ENCODE data around the gene TCN2.

The TCN2 gene

GRCh38 chr22:30573594-30574094, 33.3 kb upstream of the TCN2 start:
- no peak for DNase-seq (ENCODE audit: low read depth in 1 of 2, low spot score in 1 of 2)
- no peaks in the 10 kb centered on the region for H3K27me3 ChIP-seq (ENCODE audit: insufficient read depth, poor library complexity, severe bottlenecking)
- H3K4me3 ChIP-seq (replicated peaks; ENCODE audit: insufficient read depth, low read length), result no peak overlapping the region
- H3K27ac ChIP-seq (replicated peaks), result no peak overlapping the region
- TF ChIP-seq, protein P1, sequence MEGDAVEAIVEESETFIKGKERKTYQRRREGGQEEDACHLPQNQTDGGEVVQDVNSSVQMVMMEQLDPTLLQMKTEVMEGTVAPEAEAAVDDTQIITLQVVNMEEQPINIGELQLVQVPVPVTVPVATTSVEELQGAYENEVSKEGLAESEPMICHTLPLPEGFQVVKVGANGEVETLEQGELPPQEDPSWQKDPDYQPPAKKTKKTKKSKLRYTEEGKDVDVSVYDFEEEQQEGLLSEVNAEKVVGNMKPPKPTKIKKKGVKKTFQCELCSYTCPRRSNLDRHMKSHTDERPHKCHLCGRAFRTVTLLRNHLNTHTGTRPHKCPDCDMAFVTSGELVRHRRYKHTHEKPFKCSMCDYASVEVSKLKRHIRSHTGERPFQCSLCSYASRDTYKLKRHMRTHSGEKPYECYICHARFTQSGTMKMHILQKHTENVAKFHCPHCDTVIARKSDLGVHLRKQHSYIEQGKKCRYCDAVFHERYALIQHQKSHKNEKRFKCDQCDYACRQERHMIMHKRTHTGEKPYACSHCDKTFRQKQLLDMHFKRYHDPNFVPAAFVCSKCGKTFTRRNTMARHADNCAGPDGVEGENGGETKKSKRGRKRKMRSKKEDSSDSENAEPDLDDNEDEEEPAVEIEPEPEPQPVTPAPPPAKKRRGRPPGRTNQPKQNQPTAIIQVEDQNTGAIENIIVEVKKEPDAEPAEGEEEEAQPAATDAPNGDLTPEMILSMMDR (IDR thresholded peaks at IDR 0.05; ENCODE audit: insufficient read depth, low read length), result no peak
- TF ChIP-seq POLR2AphosphoS5 (IDR thresholded peaks at IDR 0.05; ENCODE audit: low read depth) (no peak), GABPA (IDR thresholded peaks at IDR 0.05; ENCODE audit: low read depth) (no peak), SPI1 (IDR thresholded peaks at IDR 0.05; ENCODE audit: borderline replicate concordance, low read depth) (no peak)
- TF ChIP-seq, protein P2, sequence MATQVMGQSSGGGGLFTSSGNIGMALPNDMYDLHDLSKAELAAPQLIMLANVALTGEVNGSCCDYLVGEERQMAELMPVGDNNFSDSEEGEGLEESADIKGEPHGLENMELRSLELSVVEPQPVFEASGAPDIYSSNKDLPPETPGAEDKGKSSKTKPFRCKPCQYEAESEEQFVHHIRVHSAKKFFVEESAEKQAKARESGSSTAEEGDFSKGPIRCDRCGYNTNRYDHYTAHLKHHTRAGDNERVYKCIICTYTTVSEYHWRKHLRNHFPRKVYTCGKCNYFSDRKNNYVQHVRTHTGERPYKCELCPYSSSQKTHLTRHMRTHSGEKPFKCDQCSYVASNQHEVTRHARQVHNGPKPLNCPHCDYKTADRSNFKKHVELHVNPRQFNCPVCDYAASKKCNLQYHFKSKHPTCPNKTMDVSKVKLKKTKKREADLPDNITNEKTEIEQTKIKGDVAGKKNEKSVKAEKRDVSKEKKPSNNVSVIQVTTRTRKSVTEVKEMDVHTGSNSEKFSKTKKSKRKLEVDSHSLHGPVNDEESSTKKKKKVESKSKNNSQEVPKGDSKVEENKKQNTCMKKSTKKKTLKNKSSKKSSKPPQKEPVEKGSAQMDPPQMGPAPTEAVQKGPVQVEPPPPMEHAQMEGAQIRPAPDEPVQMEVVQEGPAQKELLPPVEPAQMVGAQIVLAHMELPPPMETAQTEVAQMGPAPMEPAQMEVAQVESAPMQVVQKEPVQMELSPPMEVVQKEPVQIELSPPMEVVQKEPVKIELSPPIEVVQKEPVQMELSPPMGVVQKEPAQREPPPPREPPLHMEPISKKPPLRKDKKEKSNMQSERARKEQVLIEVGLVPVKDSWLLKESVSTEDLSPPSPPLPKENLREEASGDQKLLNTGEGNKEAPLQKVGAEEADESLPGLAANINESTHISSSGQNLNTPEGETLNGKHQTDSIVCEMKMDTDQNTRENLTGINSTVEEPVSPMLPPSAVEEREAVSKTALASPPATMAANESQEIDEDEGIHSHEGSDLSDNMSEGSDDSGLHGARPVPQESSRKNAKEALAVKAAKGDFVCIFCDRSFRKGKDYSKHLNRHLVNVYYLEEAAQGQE (IDR thresholded peaks at IDR 0.05; ENCODE audit: insufficient replicate concordance, low read depth), result no peak

DNA sequence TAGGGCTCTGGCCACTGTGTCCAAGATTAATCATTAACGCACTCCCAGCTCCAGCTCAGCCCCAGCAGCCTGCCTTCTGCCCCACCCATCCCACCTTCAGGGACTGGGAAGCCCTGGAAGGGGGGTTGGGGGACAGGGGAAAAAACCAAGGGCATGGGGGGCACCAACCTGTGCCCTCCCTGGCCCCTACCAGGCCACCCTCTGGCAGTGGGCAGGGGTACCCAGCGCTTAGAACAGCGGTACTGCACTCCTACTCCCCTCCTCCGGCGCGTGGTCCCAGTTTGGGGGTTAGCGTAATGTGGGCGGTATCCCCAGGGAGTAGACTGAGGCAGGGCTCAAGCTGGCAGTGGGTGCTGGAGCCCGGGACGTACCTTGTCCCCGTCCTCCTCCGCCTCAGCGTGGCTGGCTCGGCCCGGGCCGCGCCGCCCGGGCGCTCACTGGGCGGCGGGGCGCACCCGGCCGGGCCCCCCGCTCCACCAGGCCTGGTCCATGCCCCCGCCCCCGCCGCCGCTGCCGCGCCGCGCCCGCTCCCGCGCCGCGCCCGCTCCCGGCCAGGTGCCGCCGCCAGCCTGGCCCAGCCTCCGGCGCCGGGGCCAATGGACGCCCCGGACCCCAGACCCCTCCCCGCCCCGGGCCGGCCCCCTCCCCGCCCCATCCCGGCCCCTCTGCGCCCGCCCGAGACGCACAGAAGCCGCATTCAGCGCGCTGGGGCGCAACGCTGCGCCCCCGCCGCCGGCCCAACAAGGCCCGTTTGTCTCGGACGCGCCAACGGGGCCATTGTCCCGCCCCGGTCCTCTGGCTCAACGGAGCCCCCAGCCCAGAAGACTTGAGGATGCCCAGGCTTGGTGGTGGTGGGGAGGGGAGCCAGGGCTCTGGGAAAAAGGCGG, 32.6 kb upstream of the TCN2 start, which contains the start of gene GAL3ST1:
TSS of gene GAL3ST1 (minus strand) at position 571 of the 887 bp plus-strand sequence. CDS start 17,273 bp downstream, outside the sequence.
- H3K27ac ChIP-seq (replicated peaks), result no peak within 1 kb of the TSS
- TF ChIP-seq, protein P2 (IDR thresholded peaks at IDR 0.05; ENCODE audit: insufficient replicate concordance, low read depth), result no peak
- TF ChIP-seq, protein P1 (IDR thresholded peaks at IDR 0.05; ENCODE audit: insufficient read depth, low read length), result no peak
- TF ChIP-seq SPI1 (IDR thresholded peaks at IDR 0.05; ENCODE audit: borderline replicate concordance, low read depth), result no peak
- TF ChIP-seq POLR2AphosphoS5 (IDR thresholded peaks at IDR 0.05; ENCODE audit: low read depth), result no peak
- no peak for TF ChIP-seq GABPA (IDR thresholded peaks at IDR 0.05; ENCODE audit: low read depth)
- no peak for DNase-seq (ENCODE audit: low read depth in 1 of 2, low spot score in 1 of 2)
- H3K4me3 ChIP-seq (replicated peaks; ENCODE audit: insufficient read depth, low read length), result no peak within 1 kb of the TSS
- H3K27me3 ChIP-seq (ENCODE audit: insufficient read depth, poor library complexity, severe bottlenecking), result no peaks in the 10 kb centered on the region

DNA sequence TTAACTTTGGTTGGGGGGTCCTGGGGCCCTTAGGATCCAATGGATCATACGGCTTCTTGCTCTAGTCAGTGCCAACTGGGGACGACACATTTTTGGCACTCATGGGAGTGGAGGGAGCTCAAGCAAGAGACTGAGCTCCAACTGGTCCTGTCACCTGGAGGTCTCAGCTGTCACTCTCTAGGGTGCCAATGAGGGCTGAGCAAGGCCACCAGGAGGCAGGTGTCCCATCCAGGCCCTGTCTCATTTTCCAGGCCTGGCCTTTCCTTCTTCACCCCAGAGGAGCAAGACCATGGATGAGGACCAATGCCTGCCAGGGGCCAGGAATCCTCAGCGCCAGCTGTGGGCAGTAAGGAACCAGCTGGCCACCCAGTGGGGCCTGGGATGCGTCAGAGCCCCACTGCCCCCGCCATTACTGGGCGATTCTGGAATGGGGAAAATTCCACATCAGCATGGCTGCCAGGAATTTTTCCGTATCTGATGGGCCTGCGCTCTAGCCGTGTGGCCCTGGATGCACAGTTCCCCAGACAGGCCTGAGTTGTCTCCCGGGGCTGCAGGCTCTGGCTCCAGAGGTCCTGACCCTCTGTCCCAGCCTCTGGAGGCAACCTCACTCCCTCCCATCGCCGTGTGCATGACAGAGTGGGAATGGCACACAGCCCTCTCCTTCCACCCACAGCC, 31.8 kb upstream of the TCN2 start:
- DNase-seq (ENCODE audit: low read depth in 1 of 2, low spot score in 1 of 2), result no peak
- TF ChIP-seq, protein P1 (IDR thresholded peaks at IDR 0.05; ENCODE audit: insufficient read depth, low read length), result no peak
- peak; percentile 16; the same call in 1 of the 2 replicates for TF ChIP-seq POLR2AphosphoS5 (IDR thresholded peaks at IDR 0.05; ENCODE audit: low read depth)
- H3K4me3 ChIP-seq (replicated peaks; ENCODE audit: insufficient read depth, low read length), result no peak overlapping the region
- H3K27me3 ChIP-seq (ENCODE audit: insufficient read depth, poor library complexity, severe bottlenecking), result no peaks in the 10 kb centered on the region
- H3K27ac ChIP-seq (replicated peaks), result no peak overlapping the region
